Measurements from ENCODE around the gene CFAP90.

CFAP90 gene

DNA sequence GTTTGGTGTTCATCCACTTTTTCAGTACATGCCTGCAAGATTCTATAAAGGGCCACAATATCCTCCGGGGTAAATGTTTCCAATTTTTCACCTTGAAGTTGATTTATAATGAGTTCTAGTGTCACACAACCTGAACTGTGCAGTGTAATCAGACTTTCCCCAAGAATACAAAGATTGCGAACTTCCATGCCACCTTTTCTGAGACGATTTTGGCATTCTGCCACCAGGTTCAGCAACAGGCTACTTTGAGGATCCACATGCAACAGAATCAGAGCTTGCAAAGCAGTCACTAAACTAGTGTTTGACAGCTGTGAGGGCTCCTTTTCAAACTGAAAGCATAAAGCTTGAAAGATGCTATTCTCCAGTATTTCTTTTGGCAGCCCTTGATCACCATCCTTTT lies 16.3 kb upstream of the CFAP90 start:
- DNase-seq, result no peak

DNA sequence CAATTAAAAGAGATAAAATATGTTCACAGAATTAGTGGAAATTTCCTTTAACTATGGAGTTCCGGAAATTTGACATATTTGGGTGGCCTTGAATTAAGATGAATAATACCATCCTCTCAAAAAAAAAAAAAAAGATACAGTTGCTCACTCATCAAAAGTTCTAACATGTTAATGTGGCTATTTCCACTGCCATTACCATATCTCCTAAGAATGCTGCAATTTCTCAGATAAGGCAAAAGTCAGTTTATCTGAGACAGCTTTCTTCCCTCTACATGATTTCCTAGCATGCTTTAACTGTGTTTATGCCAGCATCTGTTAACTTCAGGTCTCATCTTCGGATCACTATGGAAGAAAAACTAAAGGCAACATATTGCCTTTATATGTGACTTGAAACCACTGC lies 15.3 kb upstream of the CFAP90 start:
- no peak for DNase-seq

DNA sequence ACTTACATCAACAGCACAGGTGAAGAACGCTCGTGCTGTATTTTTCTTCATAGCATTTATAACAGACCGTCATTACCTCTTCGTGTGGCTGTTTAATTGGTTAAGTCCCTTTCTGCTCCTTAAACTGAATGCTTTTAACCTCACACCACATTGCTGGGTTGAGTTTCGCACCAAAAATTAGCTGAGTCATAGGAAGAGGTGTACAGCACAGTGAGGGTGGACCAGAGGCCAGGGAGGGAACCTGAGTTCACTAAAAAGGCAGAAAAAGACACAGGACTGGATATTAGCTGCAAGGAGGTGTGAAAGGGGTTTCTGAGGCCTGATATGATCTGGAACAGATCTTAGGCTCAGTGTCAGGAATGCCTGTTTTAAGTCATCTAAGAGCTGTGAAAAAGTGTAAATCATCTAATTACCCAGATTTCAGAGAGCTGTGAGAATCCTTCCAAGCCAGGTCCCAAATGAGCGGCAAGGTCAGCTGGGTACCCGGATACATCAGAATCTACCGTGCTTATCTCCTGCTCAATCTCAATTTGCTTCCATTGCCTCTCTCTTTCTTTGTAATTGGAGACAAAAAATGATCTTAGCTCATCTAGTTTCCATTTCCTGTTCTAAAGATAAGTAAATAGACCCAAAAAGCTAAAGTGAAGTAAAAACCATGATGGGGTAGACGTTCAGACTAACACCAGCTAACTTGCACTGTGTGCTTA lies 7.1 kb upstream of the CFAP90 start:
- DNase-seq, result no peak

DNA sequence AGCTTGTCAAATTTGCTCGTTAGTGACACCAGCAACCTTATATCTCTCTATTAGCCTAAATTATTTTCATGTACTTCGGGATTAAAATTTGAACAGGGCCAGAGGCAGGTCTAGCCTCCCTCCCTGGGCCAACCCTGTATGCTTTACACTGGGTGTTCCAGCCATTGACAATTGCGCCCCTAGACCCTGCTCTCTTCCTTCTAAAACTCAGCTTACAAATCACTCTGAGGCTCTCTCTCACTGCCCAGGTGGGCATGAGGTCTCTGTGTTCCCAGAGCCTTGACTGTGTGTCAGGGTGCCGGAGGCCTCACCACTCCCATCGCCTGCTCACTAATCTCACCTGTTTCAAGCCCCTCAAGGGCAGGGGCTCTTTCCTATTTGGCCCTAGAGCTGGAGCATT lies 6.4 kb upstream of the CFAP90 start:
- DNase-seq, result no peak

DNA sequence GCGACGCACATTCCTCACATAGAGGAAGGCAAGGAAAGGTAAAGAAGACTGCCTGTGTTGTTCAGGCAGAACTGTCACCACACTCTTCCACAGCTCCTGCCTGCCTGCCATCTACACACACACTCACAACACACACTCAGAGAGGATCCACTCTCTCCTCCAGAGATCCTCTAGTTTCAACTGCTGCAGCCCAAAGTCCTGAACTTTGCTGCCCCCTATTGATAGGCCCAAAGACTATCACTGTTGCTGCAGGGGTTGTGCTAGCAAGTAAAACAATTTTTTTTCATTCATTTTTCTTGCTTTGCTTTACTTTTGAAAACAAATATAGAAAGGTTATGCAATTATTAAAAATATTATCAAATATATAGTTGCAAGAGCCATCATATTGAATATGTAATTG lies 5.9 kb upstream of the CFAP90 start:
- DNase-seq, result peak; percentile 26 to 64

- DNase-seq, result no peak
These were observed 4.7 kb upstream of the CFAP90 start for GRCh38 chr5:7855611-7856010.

DNA sequence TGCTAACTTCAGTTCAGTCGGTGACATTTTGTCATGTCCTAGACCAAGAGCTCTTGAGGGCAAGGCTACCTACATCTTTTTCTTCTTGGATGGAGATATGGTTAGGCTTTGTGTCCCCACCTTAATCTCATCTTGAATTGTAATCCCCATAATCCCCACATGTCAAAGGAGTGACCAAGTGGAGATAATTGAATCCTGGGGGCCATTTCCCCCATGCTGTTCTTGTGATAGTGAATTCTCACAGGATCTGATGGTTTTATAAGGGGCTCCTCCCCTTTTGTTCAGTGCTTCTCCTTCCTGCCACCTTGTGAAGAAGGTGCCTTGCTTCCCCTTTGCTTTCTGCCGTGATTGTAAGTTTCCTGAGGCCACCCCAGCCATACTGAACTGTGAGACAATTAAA lies 2.1 kb upstream of the CFAP90 start:
- no peak for DNase-seq

DNA sequence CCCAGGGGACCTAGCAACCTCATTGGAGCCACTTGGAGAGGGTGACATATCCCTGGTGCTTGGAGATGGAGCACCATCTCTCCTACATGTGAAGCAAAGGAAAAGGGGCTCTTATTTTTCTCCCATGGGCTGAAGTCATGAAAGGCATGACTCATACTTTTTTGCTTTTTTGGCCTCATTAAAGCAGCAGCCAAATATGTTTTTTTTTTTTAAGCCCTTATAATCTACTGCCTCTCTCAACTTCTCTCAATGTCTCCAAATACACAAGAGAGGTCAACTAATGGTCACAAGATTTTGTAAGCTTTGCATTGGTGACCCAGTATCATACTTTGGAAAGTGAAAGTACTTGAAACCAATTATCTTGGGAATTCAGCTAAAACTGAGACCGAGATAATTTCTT lies 1.6 kb upstream of the CFAP90 start:
- no peak for DNase-seq

GRCh38 chr5:7851617-7852289 lies 820 bp upstream of the CFAP90 start:
- DNase-seq, result no peak

GRCh38 chr5:7851240-7851592 lies 283 bp upstream of the CFAP90 start:
- no peak for DNase-seq

DNA sequence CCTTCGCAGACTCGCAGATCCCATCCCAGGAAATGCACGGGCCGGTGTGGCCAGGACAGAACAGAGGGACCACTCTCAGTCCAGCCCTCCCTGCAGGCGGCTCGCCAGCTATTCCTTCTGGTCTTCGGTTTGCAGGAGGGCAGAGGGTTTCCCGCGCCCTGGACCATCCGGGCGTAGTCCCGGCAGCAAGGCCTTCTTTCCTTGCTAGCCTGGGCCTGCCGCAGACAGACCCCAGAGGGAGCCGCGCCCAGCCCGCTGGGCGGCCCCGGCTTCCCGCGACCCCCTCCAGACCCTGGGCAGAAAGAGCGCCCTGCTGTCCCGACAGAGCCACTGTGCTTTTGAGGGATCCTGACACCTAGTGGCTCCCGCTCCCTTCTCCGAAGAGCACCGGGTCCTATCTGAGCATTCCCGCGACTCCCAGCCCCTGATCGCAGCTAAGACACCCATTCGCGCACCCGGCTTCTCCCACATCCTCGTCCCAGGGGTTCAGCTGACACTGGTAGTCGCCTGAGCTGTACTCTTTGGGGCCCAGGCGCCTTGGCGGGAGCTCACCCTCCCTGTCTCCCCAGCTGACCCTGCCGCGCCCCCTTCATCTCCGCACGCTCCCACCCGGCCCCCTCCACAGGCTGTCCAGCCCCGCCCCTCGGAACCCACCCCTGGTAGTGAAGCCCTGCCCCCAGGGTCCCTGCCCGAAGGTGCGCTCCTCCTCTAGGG lies 1.1 kb downstream of the CFAP90 start:
- no peak for DNase-seq

- DNase-seq, result no peak
These were observed 2.6 kb downstream of the CFAP90 start for GRCh38 chr5:7848296-7848695.

- DNase-seq, result no peak
These were observed 4.6 kb downstream of the CFAP90 start for GRCh38 chr5:7846327-7846726.

GRCh38 chr5:7845557-7845956 lies 5.4 kb downstream of the CFAP90 start:
- no peak for DNase-seq

DNA sequence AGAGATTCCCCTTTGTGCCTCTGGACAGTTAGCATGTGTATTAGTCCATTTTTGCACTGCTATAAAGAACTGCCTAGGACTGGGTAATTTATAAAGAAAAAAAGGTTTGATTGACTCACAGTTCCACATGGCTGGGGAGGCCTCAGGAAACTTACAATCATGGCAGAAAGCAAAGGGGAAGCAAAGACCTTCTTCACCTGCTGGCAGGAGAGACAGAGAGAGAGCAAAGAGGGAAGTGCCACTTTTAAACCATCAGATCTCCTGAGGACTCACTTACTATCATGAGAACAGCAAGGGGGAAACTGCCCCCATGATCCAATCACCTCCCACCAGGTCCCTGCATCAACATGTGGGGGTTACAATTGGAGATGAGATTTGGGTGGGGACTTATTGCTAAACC lies 6.0 kb downstream of the CFAP90 start:
- no peak for DNase-seq

DNA sequence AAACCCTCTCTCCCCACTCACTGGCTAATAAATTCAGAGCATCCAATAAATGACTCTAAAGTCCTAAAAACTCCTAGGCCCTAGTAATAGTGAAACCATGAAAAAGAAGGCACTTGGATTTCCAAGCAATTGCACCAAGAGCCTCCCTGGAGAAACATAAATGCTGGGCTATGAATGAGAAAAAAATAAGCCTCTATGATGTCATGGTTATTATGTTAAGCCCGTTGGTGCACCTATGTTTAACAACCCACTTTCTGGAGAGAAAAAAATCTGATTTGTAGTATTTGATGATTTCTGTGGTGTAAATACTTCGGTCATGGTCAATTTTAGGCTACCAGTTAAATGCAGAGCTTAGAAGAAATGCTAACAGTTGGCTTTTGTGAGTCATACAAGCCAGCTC lies 8.4 kb downstream of the CFAP90 start:
- no peak for DNase-seq

DNA sequence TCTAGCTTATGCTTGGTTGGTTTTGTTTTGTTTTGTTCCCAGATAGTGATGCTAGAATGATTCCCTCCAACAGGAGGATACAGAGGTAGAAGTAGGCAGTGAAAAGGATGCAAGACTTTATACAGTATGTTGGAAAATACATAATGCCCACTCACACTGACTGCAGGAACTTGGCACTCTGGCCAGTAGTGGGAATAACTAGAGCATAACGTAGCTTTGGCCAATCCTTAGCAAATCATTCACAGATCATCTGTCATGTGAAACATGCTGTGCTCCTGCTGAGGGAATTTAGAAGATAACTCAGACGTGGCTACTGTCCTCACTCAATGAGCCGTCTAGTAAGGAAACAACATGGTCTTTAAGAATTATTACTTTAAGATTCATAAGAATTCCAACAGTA lies 13.5 kb downstream of the CFAP90 start:
- DNase-seq, result no peak

DNA sequence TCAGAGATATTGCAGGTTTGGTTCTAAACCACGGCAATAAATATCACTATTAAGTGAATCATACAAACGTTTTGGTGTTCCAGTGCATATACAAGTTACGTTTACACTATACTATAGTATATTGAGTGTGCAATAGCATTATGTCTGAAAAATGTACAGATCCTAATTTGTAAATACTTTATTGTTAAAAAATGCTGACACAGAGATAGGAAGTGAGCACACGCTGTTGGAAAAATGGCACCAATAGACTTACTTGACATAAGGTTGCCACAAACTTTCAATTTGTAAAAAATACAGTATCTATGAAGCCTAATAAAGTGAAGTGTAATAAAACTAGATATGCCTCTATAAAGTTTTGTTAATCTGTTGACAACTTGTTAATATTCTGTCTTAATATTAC lies 16.0 kb downstream of the CFAP90 start:
- no peak for DNase-seq

GRCh38 chr5:7828269-7828668 lies 22.7 kb downstream of the CFAP90 start:
- no peak for DNase-seq

GRCh38 chr5:7827610-7828009 lies 23.3 kb downstream of the CFAP90 start:
- no peak for DNase-seq

DNA sequence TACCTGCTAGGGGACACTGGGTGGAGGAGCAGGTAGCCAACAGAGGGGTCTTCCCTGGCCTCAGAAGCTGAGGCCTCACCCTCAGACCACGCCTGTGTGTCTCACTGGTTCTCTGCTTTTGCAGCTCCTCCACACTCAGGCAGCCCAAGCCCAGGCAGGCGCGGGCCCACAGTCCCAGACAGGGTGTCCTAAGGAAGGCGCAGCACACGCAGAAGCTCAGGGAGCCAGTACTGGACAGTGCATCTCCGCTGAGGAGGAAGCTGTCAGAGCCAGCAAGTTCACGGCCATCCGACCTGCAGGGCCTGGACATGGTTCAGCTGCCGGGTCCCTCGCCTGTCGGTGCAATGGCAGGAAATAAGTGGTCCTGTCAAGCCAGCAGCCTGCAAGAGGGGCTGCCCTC lies 25.3 kb downstream of the CFAP90 start:
- no peak for DNase-seq

DNA sequence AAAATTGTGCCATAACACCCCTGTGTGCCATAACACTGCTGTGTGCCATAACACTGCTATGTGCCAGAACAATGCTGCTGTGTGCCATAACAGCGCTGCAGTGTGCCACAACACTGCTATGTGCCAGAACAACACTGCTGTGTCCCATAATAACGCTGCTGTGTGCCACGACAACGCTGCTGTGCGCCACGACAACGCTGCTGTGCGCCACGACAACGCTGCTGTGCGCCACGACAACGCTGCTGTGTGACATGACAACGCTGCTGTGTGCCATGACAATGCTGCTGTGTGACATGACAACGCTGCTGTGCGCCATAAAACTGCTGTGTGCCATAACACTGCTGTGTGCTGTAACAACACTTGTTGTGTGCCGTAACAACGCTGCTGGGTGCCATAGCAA lies 25.9 kb downstream of the CFAP90 start:
- no peak for DNase-seq

- no peak for DNase-seq
These were observed 27.3 kb downstream of the CFAP90 start for GRCh38 chr5:7823594-7823993.

DNA sequence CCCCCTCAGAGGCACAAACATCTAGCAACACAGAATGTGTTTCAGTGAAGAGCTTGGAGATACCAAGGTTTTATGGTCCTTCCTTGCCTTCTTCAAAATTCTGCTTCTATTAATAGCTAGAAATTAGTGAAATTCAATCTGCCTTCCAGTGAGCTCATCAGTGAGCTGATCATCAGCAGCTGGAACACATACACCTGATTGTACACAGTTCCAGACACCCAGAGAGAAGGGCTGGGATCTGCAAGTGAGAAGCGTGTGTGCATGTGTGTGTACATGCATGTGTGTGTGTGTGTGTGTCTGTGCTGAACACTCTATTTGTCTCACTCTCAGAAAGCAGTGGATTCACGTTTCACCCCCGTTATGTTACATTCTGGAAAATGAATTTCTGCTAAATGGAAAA lies 28.5 kb downstream of the CFAP90 start:
- no peak for DNase-seq

DNA sequence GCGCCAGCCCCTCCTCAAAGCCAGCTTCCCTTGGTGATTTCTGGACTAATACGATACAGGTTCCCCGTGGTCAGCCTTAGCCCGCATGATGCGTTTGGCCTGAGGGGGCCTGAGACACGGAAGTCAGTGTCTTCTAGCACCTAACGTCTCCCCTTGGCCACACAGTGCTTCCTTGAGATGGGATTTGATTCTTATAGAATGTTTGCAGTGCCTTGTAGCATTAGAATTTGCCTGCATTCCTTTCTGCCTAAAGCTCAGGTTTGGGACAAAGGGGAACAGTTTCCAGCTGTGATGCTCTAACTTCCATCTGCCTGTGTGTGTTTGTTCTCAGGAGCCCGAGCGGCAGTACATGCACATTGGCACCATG lies 34.4 kb downstream of the CFAP90 start:
- DNase-seq, result no peak

All from CD4-positive, alpha-beta T cell treated with Interferon alpha-2 for 1 hour (primary cell).